Measurements from ENCODE around the gene THYN1.

Gene THYN1

GRCh38 chr11:134253188-134253993 is at the start of gene THYN1, which contains the start of gene ACAD8:
THYN1 (minus strand) TSS chr11:134253352; CDS start chr11:134252882, 470 bp downstream.
ACAD8 (plus strand) TSS chr11:134253568; CDS start chr11:134253601, 33 bp downstream.
- Histone ChIP-seq H2AFZ (ENCODE audit: low read depth, low read length) (peak within 1 kb of the TSS; percentile 94), H3K4me3 (ENCODE audit: low read length) (peak within 1 kb of the TSS; percentile 91), H3K27me3 (ENCODE audit: low read depth, low read length) (no peaks in the 10 kb centered on the region), H3K4me2 (ENCODE audit: low read length) (peak within 1 kb of the TSS; percentile 92), H3K36me3 (replicated peaks; ENCODE audit: low read depth, low read length) (peaks cover 19% of the 10 kb centered on the region), H4K20me1 (ENCODE audit: insufficient read depth, low read length) (no peaks in the 10 kb centered on the region), H3K27ac (ENCODE audit: low read length) (no peak within 1 kb of the TSS; the same call in 1 of the 2 replicates), H3K4me1 (ENCODE audit: low read length) (peaks cover 10% of the 10 kb centered on the region), H3K9me3 (ENCODE audit: insufficient read depth, low read length) (no peaks in the 10 kb centered on the region), H3K79me2 (ENCODE audit: low read length) (peaks cover 14% of the 10 kb centered on the region), H3K9ac (ENCODE audit: low read length) (peak within 1 kb of the TSS; percentile 84)
- TF ChIP-seq EZH2phosphoT487 (IDR thresholded peaks at IDR 0.05; ENCODE audit: low read depth) (no peak), CTCF (IDR thresholded peaks at IDR 0.05; ENCODE audit: low read depth, low read length) (no peak)

- no peak overlapping the region for H3K4me3 ChIP-seq (ENCODE audit: low read length)
- TF ChIP-seq EZH2phosphoT487 (IDR thresholded peaks at IDR 0.05; ENCODE audit: low read depth) (no peak), CTCF (IDR thresholded peaks at IDR 0.05; ENCODE audit: low read depth, low read length) (no peak)
- H3K27me3 ChIP-seq (ENCODE audit: low read depth, low read length), result no peaks in the 10 kb centered on the region
- no peaks in the 10 kb centered on the region for H3K36me3 ChIP-seq (replicated peaks; ENCODE audit: low read depth, low read length)
- H3K4me2 ChIP-seq (ENCODE audit: low read length), result no peak overlapping the region
- no peak overlapping the region for H2AFZ ChIP-seq (ENCODE audit: low read depth, low read length)
- H3K9ac ChIP-seq (ENCODE audit: low read length), result no peak overlapping the region
- H3K79me2 ChIP-seq (ENCODE audit: low read length), result no peaks in the 10 kb centered on the region
- H3K4me1 ChIP-seq (ENCODE audit: low read length), result no peaks in the 10 kb centered on the region
- H4K20me1 ChIP-seq (ENCODE audit: insufficient read depth, low read length), result no peaks in the 10 kb centered on the region
- H3K9me3 ChIP-seq (ENCODE audit: insufficient read depth, low read length), result no peaks in the 10 kb centered on the region
- no peak overlapping the region for H3K27ac ChIP-seq (ENCODE audit: low read length)
Observed at GRCh38 chr11:134294664-134295063, 41.5 kb upstream of the THYN1 start.

GRCh38 chr11:134293119-134294113 is 40.3 kb upstream of the THYN1 start:
- H3K9me3 ChIP-seq (ENCODE audit: insufficient read depth, low read length), result no peaks in the 10 kb centered on the region
- H3K79me2 ChIP-seq (ENCODE audit: low read length), result no peaks in the 10 kb centered on the region
- H4K20me1 ChIP-seq (ENCODE audit: insufficient read depth, low read length), result no peaks in the 10 kb centered on the region
- H3K36me3 ChIP-seq (replicated peaks; ENCODE audit: low read depth, low read length), result no peaks in the 10 kb centered on the region
- H3K4me2 ChIP-seq (ENCODE audit: low read length), result no peak overlapping the region
- H2AFZ ChIP-seq (ENCODE audit: low read depth, low read length), result no peak overlapping the region
- no peak overlapping the region for H3K9ac ChIP-seq (ENCODE audit: low read length)
- no peaks in the 10 kb centered on the region for H3K4me1 ChIP-seq (ENCODE audit: low read length)
- TF ChIP-seq CTCF (IDR thresholded peaks at IDR 0.05; ENCODE audit: low read depth, low read length), result no peak
- TF ChIP-seq EZH2phosphoT487 (IDR thresholded peaks at IDR 0.05; ENCODE audit: low read depth), result no peak
- no peak overlapping the region for H3K4me3 ChIP-seq (ENCODE audit: low read length)
- no peaks in the 10 kb centered on the region for H3K27me3 ChIP-seq (ENCODE audit: low read depth, low read length)
- H3K27ac ChIP-seq (ENCODE audit: low read length), result no peak overlapping the region

- Histone ChIP-seq H3K4me1 (ENCODE audit: low read length) (no peaks in the 10 kb centered on the region), H3K27me3 (ENCODE audit: low read depth, low read length) (no peaks in the 10 kb centered on the region)
- TF ChIP-seq CTCF (IDR thresholded peaks at IDR 0.05; ENCODE audit: low read depth, low read length) (no peak), EZH2phosphoT487 (IDR thresholded peaks at IDR 0.05; ENCODE audit: low read depth) (no peak)
Observed at GRCh38 chr11:134292661-134293060, 39.5 kb upstream of the THYN1 start.

More at GRCh38 chr11:134292661-134293060, 39.5 kb upstream of the THYN1 start:
- H3K4me3 ChIP-seq (ENCODE audit: low read length), result no peak overlapping the region
- H3K9me3 ChIP-seq (ENCODE audit: insufficient read depth, low read length), result no peaks in the 10 kb centered on the region
- no peaks in the 10 kb centered on the region for H3K36me3 ChIP-seq (replicated peaks; ENCODE audit: low read depth, low read length)
- no peak overlapping the region for H3K4me2 ChIP-seq (ENCODE audit: low read length)
- H3K79me2 ChIP-seq (ENCODE audit: low read length), result no peaks in the 10 kb centered on the region
- H4K20me1 ChIP-seq (ENCODE audit: insufficient read depth, low read length), result no peaks in the 10 kb centered on the region
- H3K9ac ChIP-seq (ENCODE audit: low read length), result no peak overlapping the region
- no peak overlapping the region for H2AFZ ChIP-seq (ENCODE audit: low read depth, low read length)
- no peak overlapping the region for H3K27ac ChIP-seq (ENCODE audit: low read length)
